OCI-LY7 (cell line): ENCODE data around the gene SERTAD4.

ENCODE experiments used
- CTCF ChIP-seq: fragments of 200-600 bp; sonication (generic); conservative IDR thresholded peaks from 2 replicates; pipeline ENCODE4 v1.5.1; 2014; ENCODE audit warnings: mild to moderate bottlenecking, antibody characterized with exemption, low read length, moderate library complexity, mixed read lengths
- EZH2phosphoT487 ChIP-seq: fragments of 200-600 bp; sonication (generic); IDR thresholded peaks from 2 replicates; pipeline ENCODE4 v1.6.1; 2018; ENCODE audit warnings: low read depth, borderline replicate concordance, mild to moderate bottlenecking, mixed run types, antibody characterized with exemption, low read length, moderate library complexity, mixed read lengths

- TF ChIP-seq CTCF = no peak
- TF ChIP-seq EZH2phosphoT487 = peak; percentile 89
Observed at GRCh38 chr1:210231846-210232510, 618 bp upstream of the SERTAD4 start.
